Psoas muscle (tissue), 8 donors: ENCODE results near the gene CTIF. TPM values are rescaled to one million over a fixed set of nuclear protein-coding genes. Genes with fewer than 3 reads are reported as not detected.

ENCODE experiments used
- ATAC-seq, 4 donors: fragments of 200-7000 bp; cut with Tn5 transposase; one replicate each; pipeline ENCODE4 v1.9.1; 2020; ENCODE audit warnings: moderate library complexity in 3 of 4, mild to moderate bottlenecking in 2 of 4
- DNase-seq, 2 donors: peaks; one replicate each; pipeline ENCODE4 v3.0.0-alpha.2; 2020
- H3K27ac ChIP-seq: fragments of 200-600 bp; one replicate; pipeline ENCODE4 v1.8.0; 2022
- H3K27me3 ChIP-seq, 3 donors: fragments of 200-600 bp in 1 of 3; one replicate each; pipeline versions ENCODE4 v1.6.1 to v1.8.0; 2013 to 2022; ENCODE audit warnings: low read length in 2 of 3, mild to moderate bottlenecking in 2 of 3, moderate library complexity in 1 of 3; ENCODE audit not compliant: insufficient read depth in 3 of 3
- H3K36me3 ChIP-seq, 2 donors: fragments of 200-600 bp in 1 of 2; one replicate each; pipeline versions ENCODE4 v1.6.1 to v1.8.0; 2013 to 2022; ENCODE audit warnings: low read depth in 1 of 2, mild to moderate bottlenecking in 1 of 2, moderate library complexity in 1 of 2; ENCODE audit not compliant: insufficient read depth in 1 of 2
- H3K4me1 ChIP-seq: fragments of 200-600 bp; one replicate; pipeline ENCODE4 v1.8.0; 2022
- H3K4me3 ChIP-seq: fragments of 200-600 bp; one replicate; pipeline ENCODE4 v1.8.0; 2022; ENCODE audit warnings: mild to moderate bottlenecking
- H3K9me3 ChIP-seq: fragments of 200-600 bp; one replicate; pipeline ENCODE4 v1.8.0; 2022
- WGBS, 3 donors: extraction: QIAGEN DNeasy Blood & Tissue Kit; methylation state at CpG; one replicate each; pipeline versions ENCODE4 v1.1.6 to v1.1.7; 2013; 5-methylcytosine and 5-hydroxymethylcytosine counted together
- intact Hi-C, 2 donors: fragments of 100-400 bp; cut with DNase I; formaldehyde crosslinking; loops; one replicate each; pipeline versions ENCODE4 v1.11.0 to v1.14.2; 2022
- polyA plus RNA-seq, 3 donors: library from polyadenylated mRNA; stranded (reverse); fragments of 200-250 nt; gene quantifications; one replicate each; pipeline ENCODE4 v1.2.3, GENCODE V29; 2013
- total RNA-seq, 4 donors: library from RNA; stranded (reverse); fragmentation: NEBNext Ultra II Directional in 2 of 4; extraction: Animal tissue kit (Norgen Biotek cat#: 25700) in 2 of 4; gene quantifications; one replicate each; pipeline versions ENCODE4 v1.2.1 to v1.2.4, GENCODE V29; 2021 to 2023
- TF ChIP-seq, protein P1 (sequence below): fragments of 200-600 bp; IDR thresholded peaks from one replicate; pipeline ENCODE4 v1.8.0; 2022; ENCODE audit warnings: antibody characterized with exemption
- donor health status: healthy with polysubstance abuse.
- donor health status: DM: no; HTN: no; CAD: no; lungs with moderate emphysema.
- donor health status: Bipolar disorder and iron deficiency.
- donor health status: healthy.
- donor health status: DM: yes; HTN: yes; CAD: no.
- donor health status: DM: no; HTN: no; CAD: no.
- donor health status: DM: no; HTN: no; CAD: no.
- donor health status: DM: yes; HTN: yes; CAD: no.

Gene CTIF
- total and polyA plus RNA-seq, 7 donors = 11.3 to 40.5 (median 26.9) TPM

DNA sequence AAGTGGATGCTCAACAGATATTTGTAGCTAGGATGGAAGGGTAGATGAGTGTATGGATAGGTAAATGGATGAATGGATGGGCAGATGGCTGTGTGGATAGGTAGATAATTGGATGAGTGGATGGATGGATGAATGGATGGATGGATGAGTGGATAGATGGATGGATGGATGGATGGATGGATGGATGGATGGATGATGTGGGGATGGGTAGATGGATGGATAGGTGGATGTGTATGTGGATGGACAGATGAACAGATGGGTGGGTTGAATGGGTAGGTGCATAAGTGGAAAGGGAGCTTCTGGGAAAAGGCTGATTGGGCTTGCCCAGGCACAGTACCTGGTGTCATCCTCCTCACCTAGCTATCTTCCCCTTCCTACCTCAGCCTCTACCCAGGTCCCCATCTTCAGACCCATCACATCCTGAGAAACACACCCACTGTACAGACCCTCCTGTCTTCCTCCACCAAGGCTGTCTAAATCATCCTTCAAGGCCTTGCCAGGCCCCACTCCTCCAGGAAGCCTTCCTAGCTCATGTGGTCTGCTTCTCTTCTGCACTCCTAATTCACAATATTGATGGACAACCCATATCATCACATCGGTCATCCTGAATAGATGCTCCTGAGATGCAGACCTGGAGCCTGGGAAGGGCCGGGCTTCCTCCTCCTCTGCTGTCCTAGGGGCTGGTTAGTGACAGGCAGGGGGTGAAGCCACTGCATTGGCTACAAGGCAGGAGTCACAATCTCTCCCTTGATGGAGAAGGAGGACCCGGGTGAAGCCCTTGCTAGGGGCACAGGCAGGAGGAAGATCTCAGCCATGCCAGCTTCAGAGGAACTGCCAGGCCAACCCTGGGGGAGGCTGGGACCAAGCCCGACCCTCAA lies 362.6 kb downstream of the CTIF start:
- peak overlapping the region; percentile 61 for H3K27ac ChIP-seq
- intact Hi-C loops = no loop called here
- WGBS, 3 donors = 54 to 67% (median 61%) methylated on average over 4 of the region's 4 CpGs
- DNase-seq (no peak), ATAC-seq (peak in 1 of 4 donors; percentile 11)
- H3K36me3 ChIP-seq = no peaks in the 10 kb centered on the region
- no peak overlapping the region for H3K4me3 ChIP-seq
- TF ChIP-seq, protein P1, sequence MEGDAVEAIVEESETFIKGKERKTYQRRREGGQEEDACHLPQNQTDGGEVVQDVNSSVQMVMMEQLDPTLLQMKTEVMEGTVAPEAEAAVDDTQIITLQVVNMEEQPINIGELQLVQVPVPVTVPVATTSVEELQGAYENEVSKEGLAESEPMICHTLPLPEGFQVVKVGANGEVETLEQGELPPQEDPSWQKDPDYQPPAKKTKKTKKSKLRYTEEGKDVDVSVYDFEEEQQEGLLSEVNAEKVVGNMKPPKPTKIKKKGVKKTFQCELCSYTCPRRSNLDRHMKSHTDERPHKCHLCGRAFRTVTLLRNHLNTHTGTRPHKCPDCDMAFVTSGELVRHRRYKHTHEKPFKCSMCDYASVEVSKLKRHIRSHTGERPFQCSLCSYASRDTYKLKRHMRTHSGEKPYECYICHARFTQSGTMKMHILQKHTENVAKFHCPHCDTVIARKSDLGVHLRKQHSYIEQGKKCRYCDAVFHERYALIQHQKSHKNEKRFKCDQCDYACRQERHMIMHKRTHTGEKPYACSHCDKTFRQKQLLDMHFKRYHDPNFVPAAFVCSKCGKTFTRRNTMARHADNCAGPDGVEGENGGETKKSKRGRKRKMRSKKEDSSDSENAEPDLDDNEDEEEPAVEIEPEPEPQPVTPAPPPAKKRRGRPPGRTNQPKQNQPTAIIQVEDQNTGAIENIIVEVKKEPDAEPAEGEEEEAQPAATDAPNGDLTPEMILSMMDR = no peak
- H3K9me3 ChIP-seq = peaks cover 4% of the 10 kb centered on the region
- H3K4me1 ChIP-seq = peaks cover 11% of the 10 kb centered on the region
- no peaks in the 10 kb centered on the region for H3K27me3 ChIP-seq

DNA sequence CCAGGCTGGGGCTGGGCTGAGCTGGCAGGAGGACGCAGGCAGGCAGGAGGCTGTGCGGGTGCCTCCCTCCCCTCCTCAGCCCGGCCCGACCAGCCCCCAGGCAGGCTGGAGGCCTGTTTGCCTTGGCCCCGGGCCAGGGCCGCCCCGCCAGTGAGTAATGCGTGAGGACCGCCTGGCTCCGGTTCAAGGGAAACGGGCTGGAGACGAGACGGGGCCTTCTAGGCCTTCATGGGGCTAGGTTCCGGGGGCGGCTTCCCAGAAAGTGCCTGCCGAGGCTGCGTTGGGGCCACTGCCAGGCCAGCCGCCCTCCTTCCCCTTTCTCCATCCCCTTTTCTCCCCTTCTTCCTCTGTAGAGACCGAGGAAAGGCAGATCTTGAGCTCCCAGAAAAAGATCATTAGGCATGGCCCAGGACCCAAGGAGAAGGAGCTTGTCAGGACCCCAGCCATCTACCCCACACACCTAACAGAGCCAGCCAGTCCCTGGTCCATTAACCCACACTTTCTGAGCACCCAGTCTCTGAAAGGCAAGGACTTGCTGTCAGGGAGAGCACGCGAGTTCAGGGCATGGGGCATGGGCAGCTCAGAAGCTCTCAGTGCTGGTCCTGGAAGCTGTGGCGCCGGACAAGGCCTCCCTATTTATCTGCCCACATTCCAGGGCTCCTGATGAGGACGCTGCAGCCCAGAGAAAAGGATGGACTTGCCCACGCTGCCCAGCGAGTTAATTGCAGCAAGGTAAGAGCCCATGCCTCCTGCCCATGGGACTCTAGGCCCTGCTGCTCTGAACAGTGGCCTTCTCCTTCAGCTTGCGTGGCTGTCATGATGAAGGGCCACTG lies 363.4 kb downstream of the CTIF start:
- ATAC-seq (peak; percentile 64 to 74 (median 70)), DNase-seq (peak; percentile 88 to 90)
- H3K27ac ChIP-seq = peak overlapping the region; percentile 61
- H3K27me3 ChIP-seq = no peaks in the 10 kb centered on the region
- H3K36me3 ChIP-seq = no peaks in the 10 kb centered on the region
- intact Hi-C loops = no loop called here
- TF ChIP-seq, protein P1 = no peak
- WGBS, 3 donors = 39 to 65% (median 46%) methylated on average over 22 to 27 of the region's 27 CpGs
- H3K4me3 ChIP-seq = no peak overlapping the region
- peaks cover 11% of the 10 kb centered on the region for H3K4me1 ChIP-seq
- peaks cover 4% of the 10 kb centered on the region for H3K9me3 ChIP-seq

DNA sequence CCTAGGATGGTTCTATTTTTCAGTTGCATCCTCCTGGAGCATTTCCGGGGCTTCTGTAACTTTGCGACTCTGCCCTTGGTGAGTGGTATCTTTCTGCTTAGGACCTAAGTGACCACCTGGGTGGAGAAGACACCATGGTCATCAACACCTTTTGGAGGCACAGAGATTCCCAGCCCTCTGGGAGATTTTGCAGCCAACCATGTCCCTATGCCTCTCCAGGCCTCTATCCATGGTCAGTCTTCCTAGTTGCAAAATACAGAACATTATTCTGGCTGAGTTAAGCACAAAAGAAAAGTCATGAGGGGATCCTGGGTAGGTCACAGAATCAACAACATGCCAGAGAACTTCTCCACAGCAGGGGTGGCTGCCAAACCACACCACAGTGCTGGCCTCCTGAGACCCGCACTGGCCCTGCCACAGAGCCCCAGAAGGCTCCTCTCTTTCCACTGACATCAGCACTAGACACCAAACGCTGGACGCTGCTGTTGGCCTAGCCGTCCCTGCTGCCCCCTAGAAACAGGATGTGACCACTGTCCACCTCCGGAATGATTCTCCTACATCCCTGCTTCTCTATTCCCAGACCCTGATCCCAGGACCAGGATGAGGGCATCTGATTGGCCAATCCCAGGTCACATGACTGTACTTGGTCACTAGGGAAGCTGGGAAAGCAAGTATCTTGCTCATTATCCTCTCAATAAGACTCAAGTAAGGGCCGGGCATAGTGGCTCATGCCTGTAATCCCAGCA lies 364.2 kb downstream of the CTIF start:
- DNase-seq (peak; percentile 74 to 82), ATAC-seq (peak; percentile 53 to 67 (median 63))
- Histone ChIP-seq H3K27ac (peak overlapping the region; percentile 61), H3K36me3 (no peaks in the 10 kb centered on the region), H3K9me3 (peaks cover 4% of the 10 kb centered on the region), H3K4me3 (no peak overlapping the region), H3K27me3 (no peaks in the 10 kb centered on the region), H3K4me1 (peaks cover 11% of the 10 kb centered on the region)
- intact Hi-C loops = no loop called here
- 74 to 82% (median 76%) methylated on average over 8 of the region's 8 CpGs for WGBS, 3 donors
- TF ChIP-seq, protein P1 = no peak

DNA sequence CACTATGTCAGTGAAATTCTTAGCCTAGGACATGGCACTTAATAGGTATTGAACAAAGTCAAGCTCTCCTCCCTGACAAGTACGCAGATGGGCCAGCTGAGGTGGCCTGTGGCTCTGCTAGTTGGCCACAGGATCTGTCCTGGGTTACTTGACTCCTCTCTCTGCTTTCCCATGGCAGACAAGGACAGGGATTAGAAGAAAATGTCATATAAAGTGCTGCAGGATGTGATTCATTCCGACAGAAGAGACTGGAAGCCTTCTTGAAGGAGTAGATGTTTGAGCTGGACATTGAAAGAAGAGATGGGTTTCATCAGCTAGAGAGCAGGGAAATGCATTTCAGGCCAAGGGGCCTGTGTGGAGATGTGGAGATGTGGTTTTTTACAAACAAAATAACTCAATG lies 365.3 kb downstream of the CTIF start:
- Histone ChIP-seq H3K4me1 (peaks cover 11% of the 10 kb centered on the region), H3K27ac (peak overlapping the region; percentile 7), H3K4me3 (no peak overlapping the region), H3K27me3 (no peaks in the 10 kb centered on the region), H3K36me3 (no peaks in the 10 kb centered on the region), H3K9me3 (peaks cover 4% of the 10 kb centered on the region)
- 80 to 94% (median 90%) methylated on average over 2 of the region's 2 CpGs for WGBS, 3 donors
- TF ChIP-seq, protein P1 = no peak
- ATAC-seq = no peak
- no peak for DNase-seq
- intact Hi-C loops = no loop called here
